NB4 (cell line): ENCODE results near the gene AOC3.
"Not testable (repeated sequence)": the region's sequence is repeated elsewhere in the genome, so short reads cannot be mapped to it uniquely, and the experiment has no call there.

Experiments
- DNase-seq: peaks from one replicate; pipeline ENCODE4 v3.0.0; 2010; ENCODE audit warnings: low read depth
- H3K4me3 ChIP-seq: one replicate; pipeline ENCODE4 v1.5.1; 2011; ENCODE audit warnings: mild to moderate bottlenecking, low read depth, low read length, moderate library complexity
- CTCF ChIP-seq: IDR thresholded peaks from one replicate; pipeline ENCODE4 v1.5.1; 2012; ENCODE audit warnings: low read depth, low read length
- MAX ChIP-seq: IDR thresholded peaks from 2 replicates; pipeline ENCODE4 v1.6.1; 2011; ENCODE audit warnings: low read depth, low read length
- MYC ChIP-seq: IDR thresholded peaks from 2 replicates; pipeline ENCODE4 v1.6.1; 2011; ENCODE audit warnings: low read depth, low read length
- POLR2A ChIP-seq: IDR thresholded peaks from 2 replicates; pipeline ENCODE4 v1.6.1; 2011; ENCODE audit warnings: mild to moderate bottlenecking; ENCODE audit not compliant: insufficient read length; ENCODE audit errors: extremely low read depth

Gene AOC3

GRCh38 chr17:42879596-42879985, 28.6 kb downstream of the AOC3 start:
- TF ChIP-seq MAX: no peak
- H3K4me3 ChIP-seq: no peak overlapping the region
- no peak for DNase-seq

GRCh38 chr17:42880776-42881310, 29.8 kb downstream of the AOC3 start:
- no peak overlapping the region for H3K4me3 ChIP-seq
- no peak for TF ChIP-seq MAX
- TF ChIP-seq MYC: no peak
- no peak for TF ChIP-seq POLR2A
- TF ChIP-seq CTCF: no peak
- DNase-seq: no peak

GRCh38 chr17:42881706-42882105, 30.7 kb downstream of the AOC3 start:
- not testable (repeated sequence) for H3K4me3 ChIP-seq, DNase-seq

- DNase-seq: no peak
- no peak for TF ChIP-seq MYC
- TF ChIP-seq CTCF: no peak
- no peak for TF ChIP-seq MAX
- no peak for TF ChIP-seq POLR2A
- H3K4me3 ChIP-seq: no peak overlapping the region
These were observed 31.2 kb downstream of the AOC3 start for GRCh38 chr17:42882166-42882565.

GRCh38 chr17:42883802-42884558, 33.0 kb downstream of the AOC3 start:
- no peak for TF ChIP-seq CTCF
- TF ChIP-seq MAX: no peak
- no peak for TF ChIP-seq POLR2A
- TF ChIP-seq MYC: no peak
- DNase-seq: no peak
- no peak overlapping the region for H3K4me3 ChIP-seq

GRCh38 chr17:42885806-42886205, 34.8 kb downstream of the AOC3 start:
- DNase-seq, H3K4me3 ChIP-seq: not testable (repeated sequence)

- TF ChIP-seq CTCF (no peak), MAX (no peak), MYC (no peak), POLR2A (no peak)
- no peak for DNase-seq
- H3K4me3 ChIP-seq: no peak overlapping the region
These were observed 35.5 kb downstream of the AOC3 start for GRCh38 chr17:42886283-42887176.
